ENCODE measurements around the gene SLC22A23.

SLC22A23 gene

DNA sequence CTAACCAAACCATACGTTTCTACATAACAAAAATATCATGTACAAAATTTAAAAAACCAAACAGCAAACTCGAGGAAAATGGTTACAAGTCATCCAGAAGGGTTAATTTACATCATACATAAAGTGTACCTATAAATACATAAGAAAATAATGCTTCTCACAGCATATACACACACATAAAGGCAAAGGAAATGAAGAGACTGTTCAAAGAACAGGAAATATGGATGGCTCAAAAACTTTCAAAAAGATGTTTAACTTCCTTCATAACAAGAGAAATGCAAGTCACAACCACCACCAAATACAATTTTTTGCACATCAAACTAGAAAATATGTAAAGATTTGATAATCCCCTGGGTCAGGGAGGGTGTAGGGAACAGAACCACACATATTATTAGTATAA, 7.5 kb downstream of the SLC22A23 start:
- H3K4me1 ChIP-seq (ENCODE audit: control insufficient read depth, insufficient read depth, low read depth, low read length), result no peaks in the 10 kb centered on the region
- no peak overlapping the region for H2BK5ac ChIP-seq (ENCODE audit: low read depth, low read length, poor library complexity, severe bottlenecking)
- no peak overlapping the region for H3K18ac ChIP-seq (ENCODE audit: low read depth in 1 of 2, low read length in 2 of 2)
- H2AFZ ChIP-seq (ENCODE audit: low read depth, low read length), result no peak overlapping the region
- H2BK15ac ChIP-seq (ENCODE audit: low read depth, poor library complexity, severe bottlenecking), result no peak overlapping the region
- H3K27ac ChIP-seq (ENCODE audit: low read length, poor library complexity, severe bottlenecking), result no peak overlapping the region
- no peak overlapping the region for H3K14ac ChIP-seq (ENCODE audit: low read length in 2 of 2)
- H3K9ac ChIP-seq (ENCODE audit: low read length), result no peak overlapping the region
- 80% methylated on average over 1 of the region's 2 CpGs for WGBS
- H4K91ac ChIP-seq (ENCODE audit: low read length), result no peak overlapping the region
- no peaks in the 10 kb centered on the region for H3K9me3 ChIP-seq (ENCODE audit: control insufficient read depth, low read length)
- H2AK5ac ChIP-seq (ENCODE audit: low read length, severe bottlenecking), result no peak overlapping the region
- no peak overlapping the region for H2BK120ac ChIP-seq (ENCODE audit: low read depth, low read length)
- no peak overlapping the region for H2BK12ac ChIP-seq (ENCODE audit: low read length in 2 of 2)
- H3K4me3 ChIP-seq (ENCODE audit: insufficient read depth in 1 of 2, low read depth in 1 of 2, low read length in 2 of 2), result no peak overlapping the region
- no peak overlapping the region for H3K4me2 ChIP-seq (ENCODE audit: low read length, poor library complexity, severe bottlenecking)
- H4K8ac ChIP-seq (ENCODE audit: low read length), result no peak overlapping the region
- H3K4ac ChIP-seq (ENCODE audit: low read depth in 1 of 2, low read length in 2 of 2), result no peak overlapping the region
- H3K79me1 ChIP-seq (replicated peaks; ENCODE audit: low read length, poor library complexity, severe bottlenecking), result no peaks in the 10 kb centered on the region
- peaks cover 0 to 4% of the 10 kb centered on the region in 2 experiments for H3K36me3 ChIP-seq (ENCODE audit: control insufficient read depth in 1 of 2, insufficient read depth in 2 of 2, low read depth in 1 of 2, low read length in 2 of 2)
- H3K27me3 ChIP-seq (ENCODE audit: control insufficient read depth in 1 of 2, insufficient read depth in 1 of 2, low read length in 2 of 2), result peaks cover 0 to 23% of the 10 kb centered on the region in 2 experiments
- no peak for DNase-seq
- no peak overlapping the region for H3K23ac ChIP-seq (ENCODE audit: low read length in 2 of 2)

DNA sequence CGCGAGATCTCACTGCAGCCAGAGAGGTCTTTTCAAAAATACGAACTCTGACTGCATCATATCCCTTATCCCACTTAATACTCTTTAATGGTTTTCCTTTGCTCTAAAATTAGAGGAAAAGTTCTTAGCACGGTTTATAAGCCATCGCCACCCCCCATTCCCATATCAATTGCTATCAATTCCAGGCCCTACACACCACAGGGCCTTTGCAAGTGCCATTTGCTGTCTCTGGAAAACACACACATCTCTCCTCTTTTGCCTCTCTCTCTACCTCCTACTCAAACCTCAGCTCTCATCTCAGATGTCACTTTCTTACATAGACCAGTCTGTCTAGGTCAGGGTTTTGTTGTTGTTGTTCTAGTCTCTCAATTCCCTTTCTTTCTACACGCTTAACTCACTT, 9.8 kb downstream of the SLC22A23 start:
- Histone ChIP-seq H4K8ac (ENCODE audit: low read length) (no peak overlapping the region), H3K79me1 (replicated peaks; ENCODE audit: low read length, poor library complexity, severe bottlenecking) (no peaks in the 10 kb centered on the region)
- WGBS, result 96% methylated on average over 5 of the region's 6 CpGs

DNA sequence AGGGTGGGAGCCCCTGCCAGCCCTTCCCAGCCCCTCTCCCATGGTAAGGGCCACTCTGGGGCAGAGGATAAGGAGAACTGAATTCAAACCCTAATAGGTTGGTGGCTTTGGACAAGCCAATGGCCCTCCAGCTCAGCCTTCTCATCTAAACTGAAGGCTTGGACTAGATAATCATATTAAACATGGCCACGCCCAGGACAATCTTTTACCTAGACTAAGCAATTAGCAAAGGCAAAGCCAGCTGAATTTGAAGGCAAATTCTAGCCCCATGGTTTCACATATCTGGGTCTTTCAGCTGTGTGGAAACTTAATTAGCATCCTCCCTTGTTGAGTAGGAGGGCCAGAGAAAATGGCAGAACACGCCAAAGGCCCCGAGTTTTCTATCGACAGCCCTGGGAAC, 10.7 kb downstream of the SLC22A23 start:
- Histone ChIP-seq H3K27ac (ENCODE audit: low read length, poor library complexity, severe bottlenecking) (no peak overlapping the region), H3K9ac (ENCODE audit: low read length) (no peak overlapping the region), H2BK5ac (ENCODE audit: low read depth, low read length, poor library complexity, severe bottlenecking) (no peak overlapping the region), H2AK5ac (ENCODE audit: low read length, severe bottlenecking) (no peak overlapping the region), H3K4me2 (ENCODE audit: low read length, poor library complexity, severe bottlenecking) (no peak overlapping the region), H2BK15ac (ENCODE audit: low read depth, poor library complexity, severe bottlenecking) (no peak overlapping the region), H3K4me3 (ENCODE audit: insufficient read depth in 1 of 2, low read depth in 1 of 2, low read length in 2 of 2) (no peak overlapping the region), H3K18ac (ENCODE audit: low read depth in 1 of 2, low read length in 2 of 2) (no peak overlapping the region), H4K8ac (ENCODE audit: low read length) (no peak overlapping the region), H4K91ac (ENCODE audit: low read length) (no peak overlapping the region), H3K23ac (ENCODE audit: low read length in 2 of 2) (no peak overlapping the region), H3K79me1 (replicated peaks; ENCODE audit: low read length, poor library complexity, severe bottlenecking) (no peaks in the 10 kb centered on the region), H2BK120ac (ENCODE audit: low read depth, low read length) (no peak overlapping the region), H3K4ac (ENCODE audit: low read depth in 1 of 2, low read length in 2 of 2) (no peak overlapping the region), H3K27me3 (ENCODE audit: control insufficient read depth in 1 of 2, insufficient read depth in 1 of 2, low read length in 2 of 2) (peaks cover 0 to under 1% of the 10 kb centered on the region in 2 experiments), H2BK12ac (ENCODE audit: low read length in 2 of 2) (no peak overlapping the region), H2AFZ (ENCODE audit: low read depth, low read length) (no peak overlapping the region), H3K4me1 (ENCODE audit: control insufficient read depth, insufficient read depth, low read depth, low read length) (peaks cover 2% of the 10 kb centered on the region), H3K9me3 (ENCODE audit: control insufficient read depth, low read length) (no peaks in the 10 kb centered on the region), H3K14ac (ENCODE audit: low read length in 2 of 2) (no peak overlapping the region), H3K36me3 (ENCODE audit: control insufficient read depth in 1 of 2, insufficient read depth in 2 of 2, low read depth in 1 of 2, low read length in 2 of 2) (peaks cover 0 to 4% of the 10 kb centered on the region in 2 experiments)
- DNase-seq, result no peak
- WGBS, result 99% methylated on average over 4 of the region's 4 CpGs

More for the DNA sequence above, 9.8 kb downstream of the SLC22A23 start:
- Histone ChIP-seq H3K4me3 (ENCODE audit: insufficient read depth in 1 of 2, low read depth in 1 of 2, low read length in 2 of 2) (no peak overlapping the region), H3K23ac (ENCODE audit: low read length in 2 of 2) (no peak overlapping the region), H3K4me2 (ENCODE audit: low read length, poor library complexity, severe bottlenecking) (no peak overlapping the region), H2AFZ (ENCODE audit: low read depth, low read length) (no peak overlapping the region), H3K9ac (ENCODE audit: low read length) (no peak overlapping the region), H2BK12ac (ENCODE audit: low read length in 2 of 2) (peak overlapping the region in 1 of 2 experiments; percentile 38), H3K27me3 (ENCODE audit: control insufficient read depth in 1 of 2, insufficient read depth in 1 of 2, low read length in 2 of 2) (peaks cover 0 to 6% of the 10 kb centered on the region in 2 experiments), H2BK15ac (ENCODE audit: low read depth, poor library complexity, severe bottlenecking) (no peak overlapping the region), H3K4ac (ENCODE audit: low read depth in 1 of 2, low read length in 2 of 2) (no peak overlapping the region), H4K91ac (ENCODE audit: low read length) (no peak overlapping the region), H2AK5ac (ENCODE audit: low read length, severe bottlenecking) (no peak overlapping the region), H2BK5ac (ENCODE audit: low read depth, low read length, poor library complexity, severe bottlenecking) (no peak overlapping the region), H3K27ac (ENCODE audit: low read length, poor library complexity, severe bottlenecking) (no peak overlapping the region), H3K14ac (ENCODE audit: low read length in 2 of 2) (no peak overlapping the region), H3K18ac (ENCODE audit: low read depth in 1 of 2, low read length in 2 of 2) (no peak overlapping the region), H3K36me3 (ENCODE audit: control insufficient read depth in 1 of 2, insufficient read depth in 2 of 2, low read depth in 1 of 2, low read length in 2 of 2) (peaks cover 0 to 4% of the 10 kb centered on the region in 2 experiments), H3K4me1 (ENCODE audit: control insufficient read depth, insufficient read depth, low read depth, low read length) (peaks cover 2% of the 10 kb centered on the region), H3K9me3 (ENCODE audit: control insufficient read depth, low read length) (no peaks in the 10 kb centered on the region), H2BK120ac (ENCODE audit: low read depth, low read length) (no peak overlapping the region)
- DNase-seq, result no peak

DNA sequence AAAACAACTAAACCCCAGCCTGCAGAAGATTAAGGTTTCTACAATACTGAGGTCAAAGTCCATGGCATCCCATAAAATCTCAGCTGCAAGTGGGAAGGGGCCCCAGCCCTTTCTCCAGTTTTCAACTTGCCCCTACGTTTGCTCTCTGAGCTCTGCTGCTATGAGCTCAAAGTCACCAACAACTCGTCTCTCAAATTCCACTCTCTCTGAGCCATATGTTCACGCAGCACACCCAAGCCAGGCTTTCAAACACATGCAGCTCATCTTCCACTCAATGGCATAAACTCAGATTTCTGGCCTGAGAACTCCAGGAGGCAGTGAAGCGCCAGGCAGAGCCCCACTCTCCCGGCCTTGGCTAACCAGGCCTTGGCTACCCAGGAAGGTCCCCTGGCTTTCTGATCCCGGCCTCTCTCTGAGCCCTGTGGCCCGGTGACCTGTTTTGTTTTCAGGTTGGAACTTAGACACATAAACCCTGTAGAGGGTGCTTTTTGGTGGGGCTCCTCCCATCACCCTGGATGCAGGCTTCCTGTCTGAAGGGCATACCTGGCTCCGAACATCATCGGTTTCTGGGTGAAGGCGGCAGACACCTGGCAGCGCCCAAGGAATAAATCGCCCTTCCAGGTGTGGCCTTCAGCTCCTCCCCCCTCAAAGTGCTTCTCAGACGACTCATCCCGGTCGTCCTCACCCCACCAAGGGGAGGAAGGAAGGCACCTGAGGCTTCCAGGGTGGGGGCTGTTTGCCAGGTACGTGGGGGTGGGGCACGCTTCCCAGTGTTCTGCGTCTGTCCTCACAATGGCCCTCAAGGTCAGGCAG, 12.4 kb downstream of the SLC22A23 start:
- no peak overlapping the region for H2AFZ ChIP-seq (ENCODE audit: low read depth, low read length)
- 82% methylated on average over 18 of the region's 18 CpGs for WGBS

More for the DNA sequence above, 12.4 kb downstream of the SLC22A23 start:
- Histone ChIP-seq H4K8ac (ENCODE audit: low read length) (no peak overlapping the region), H3K27me3 (ENCODE audit: control insufficient read depth in 1 of 2, insufficient read depth in 1 of 2, low read length in 2 of 2) (no peaks in the 10 kb centered on the region), H3K4me2 (ENCODE audit: low read length, poor library complexity, severe bottlenecking) (no peak overlapping the region), H3K9me3 (ENCODE audit: control insufficient read depth, low read length) (no peaks in the 10 kb centered on the region), H3K27ac (ENCODE audit: low read length, poor library complexity, severe bottlenecking) (no peak overlapping the region), H3K14ac (ENCODE audit: low read length in 2 of 2) (no peak overlapping the region), H2BK12ac (ENCODE audit: low read length in 2 of 2) (no peak overlapping the region), H3K9ac (ENCODE audit: low read length) (no peak overlapping the region), H3K23ac (ENCODE audit: low read length in 2 of 2) (no peak overlapping the region), H2BK15ac (ENCODE audit: low read depth, poor library complexity, severe bottlenecking) (no peak overlapping the region), H3K36me3 (ENCODE audit: control insufficient read depth in 1 of 2, insufficient read depth in 2 of 2, low read depth in 1 of 2, low read length in 2 of 2) (no peaks in the 10 kb centered on the region), H4K91ac (ENCODE audit: low read length) (no peak overlapping the region), H2BK120ac (ENCODE audit: low read depth, low read length) (no peak overlapping the region), H3K4me3 (ENCODE audit: insufficient read depth in 1 of 2, low read depth in 1 of 2, low read length in 2 of 2) (no peak overlapping the region), H3K4me1 (ENCODE audit: control insufficient read depth, insufficient read depth, low read depth, low read length) (peaks cover 2% of the 10 kb centered on the region), H3K18ac (ENCODE audit: low read depth in 1 of 2, low read length in 2 of 2) (no peak overlapping the region), H2BK5ac (ENCODE audit: low read depth, low read length, poor library complexity, severe bottlenecking) (no peak overlapping the region), H3K4ac (ENCODE audit: low read depth in 1 of 2, low read length in 2 of 2) (no peak overlapping the region), H3K79me1 (replicated peaks; ENCODE audit: low read length, poor library complexity, severe bottlenecking) (no peaks in the 10 kb centered on the region), H2AK5ac (ENCODE audit: low read length, severe bottlenecking) (no peak overlapping the region)
- DNase-seq, result no peak

Measured in mesenchymal stem cell (in vitro differentiated cells and primary cell).